ENCODE measurements around the gene FOXL3. TPM values are rescaled to one million over a fixed set of nuclear protein-coding genes. Genes with fewer than 3 reads are reported as not detected.

The FOXL3 gene
- total RNA-seq, 1 experiment from 2014 or later = not detected

DNA sequence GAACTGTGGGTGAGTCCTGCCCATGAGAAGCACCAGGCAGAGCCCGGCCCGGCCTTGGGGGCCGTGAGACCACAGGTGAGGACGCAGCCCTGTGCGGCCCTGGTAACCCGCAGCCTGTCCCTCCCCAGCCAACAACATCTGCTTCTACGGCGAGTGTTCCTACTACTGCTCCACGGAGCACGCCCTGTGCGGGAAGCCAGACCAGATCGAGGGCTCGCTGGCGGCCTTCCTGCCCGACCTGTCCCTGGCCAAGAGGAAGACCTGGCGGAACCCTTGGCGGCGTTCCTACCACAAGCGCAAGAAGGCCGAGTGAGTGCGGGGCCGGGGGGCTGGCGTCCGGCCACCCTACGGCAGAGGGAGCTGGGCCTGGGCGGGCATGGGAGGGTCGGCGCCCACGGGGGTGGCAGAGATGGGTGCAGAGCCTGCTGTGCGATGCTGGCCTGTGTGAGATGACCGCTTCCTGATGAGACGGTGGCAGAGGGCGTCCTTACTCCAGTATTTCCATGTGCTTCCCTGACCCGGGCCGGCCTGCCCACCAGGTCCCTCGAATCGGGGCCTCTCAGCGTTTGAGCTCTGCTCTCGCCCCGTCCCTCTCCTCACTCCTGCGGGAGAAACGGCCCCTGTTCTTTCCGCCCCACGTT is 34.1 kb upstream of the FOXL3 start:
- no peak for DNase-seq
- no peaks in the 10 kb centered on the region for H3K9me3 ChIP-seq (ENCODE audit: insufficient read depth, low read depth)
- no peaks in the 10 kb centered on the region for H3K4me1 ChIP-seq (replicated peaks; ENCODE audit: insufficient read depth)
- H3K79me2 ChIP-seq (ENCODE audit: low read depth) = no peaks in the 10 kb centered on the region
- CTCF ChIA-PET = no interaction called here
- no peaks in the 10 kb centered on the region for H4K20me1 ChIP-seq (ENCODE audit: insufficient read depth)
- no peaks in the 10 kb centered on the region for H3K27me3 ChIP-seq (ENCODE audit: insufficient read depth, low read depth)
- POLR2A ChIA-PET (ENCODE audit: unreplicated experiment) = interaction anchor here (0.6 kb wide), 1 partner anchor 58 kb away, joined by 9 read pairs; no protein-coding TSS in a partner anchor
- no peak overlapping the region for H3K4me3 ChIP-seq
- BruUV-seq (replicated peaks) = no TSS peak
- H3K9me2 ChIP-seq (ENCODE audit: insufficient read depth) = no peaks in the 10 kb centered on the region
- H2AFZ ChIP-seq = no peak overlapping the region
- H3F3A ChIP-seq (ENCODE audit: insufficient read depth, low read depth) = no peaks in the 10 kb centered on the region
- H3K36me3 ChIP-seq (ENCODE audit: low read depth) = no peaks in the 10 kb centered on the region
- no peak overlapping the region for H3K4me2 ChIP-seq
- intact Hi-C loops (cut with micrococcal nuclease; ENCODE audit: unreplicated experiment) = no loop called here
- TF ChIP-seq EZH2 (IDR thresholded peaks at IDR 0.05; ENCODE audit: low read depth) = no peak
- TF ChIP-seq, protein P1, sequence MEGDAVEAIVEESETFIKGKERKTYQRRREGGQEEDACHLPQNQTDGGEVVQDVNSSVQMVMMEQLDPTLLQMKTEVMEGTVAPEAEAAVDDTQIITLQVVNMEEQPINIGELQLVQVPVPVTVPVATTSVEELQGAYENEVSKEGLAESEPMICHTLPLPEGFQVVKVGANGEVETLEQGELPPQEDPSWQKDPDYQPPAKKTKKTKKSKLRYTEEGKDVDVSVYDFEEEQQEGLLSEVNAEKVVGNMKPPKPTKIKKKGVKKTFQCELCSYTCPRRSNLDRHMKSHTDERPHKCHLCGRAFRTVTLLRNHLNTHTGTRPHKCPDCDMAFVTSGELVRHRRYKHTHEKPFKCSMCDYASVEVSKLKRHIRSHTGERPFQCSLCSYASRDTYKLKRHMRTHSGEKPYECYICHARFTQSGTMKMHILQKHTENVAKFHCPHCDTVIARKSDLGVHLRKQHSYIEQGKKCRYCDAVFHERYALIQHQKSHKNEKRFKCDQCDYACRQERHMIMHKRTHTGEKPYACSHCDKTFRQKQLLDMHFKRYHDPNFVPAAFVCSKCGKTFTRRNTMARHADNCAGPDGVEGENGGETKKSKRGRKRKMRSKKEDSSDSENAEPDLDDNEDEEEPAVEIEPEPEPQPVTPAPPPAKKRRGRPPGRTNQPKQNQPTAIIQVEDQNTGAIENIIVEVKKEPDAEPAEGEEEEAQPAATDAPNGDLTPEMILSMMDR (conservative IDR thresholded peaks at IDR 0.05) = no peak
- no peak overlapping the region for H3K27ac ChIP-seq

DNA sequence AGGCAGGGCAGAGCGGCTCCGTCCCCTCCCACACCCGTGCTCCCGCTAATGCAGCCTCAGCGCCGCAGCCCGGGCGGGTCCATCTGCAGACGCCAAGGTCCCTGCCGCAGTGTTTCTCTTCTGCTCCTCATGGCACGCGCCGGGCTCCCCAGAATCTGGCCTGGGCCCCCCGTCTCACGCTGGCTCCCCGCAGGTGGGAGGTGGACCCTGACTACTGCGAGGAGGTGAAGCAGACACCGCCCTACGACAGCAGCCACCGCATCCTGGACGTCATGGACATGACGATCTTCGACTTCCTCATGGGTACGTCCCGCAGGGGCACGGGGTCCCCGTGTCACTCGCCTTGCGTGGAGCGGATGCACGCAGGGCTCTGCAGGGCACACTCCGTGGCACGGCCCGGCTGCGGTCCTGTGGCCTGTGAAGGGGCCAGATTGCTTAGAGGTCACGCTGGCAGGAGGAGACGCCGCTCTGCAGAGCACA is 33.5 kb upstream of the FOXL3 start:
- TF ChIP-seq, protein P1 (conservative IDR thresholded peaks at IDR 0.05) = no peak
- no peak for TF ChIP-seq EZH2 (IDR thresholded peaks at IDR 0.05; ENCODE audit: low read depth)
- Histone ChIP-seq H3K79me2 (ENCODE audit: low read depth) (no peaks in the 10 kb centered on the region), H3K4me3 (no peak overlapping the region), H3K36me3 (ENCODE audit: low read depth) (no peaks in the 10 kb centered on the region), H3K4me1 (replicated peaks; ENCODE audit: insufficient read depth) (no peaks in the 10 kb centered on the region), H3K4me2 (no peak overlapping the region), H3K27ac (no peak overlapping the region), H3K9me3 (ENCODE audit: insufficient read depth, low read depth) (peaks cover 5% of the 10 kb centered on the region), H3F3A (ENCODE audit: insufficient read depth, low read depth) (peaks cover 4% of the 10 kb centered on the region; the same call in 1 of the 2 replicates), H2AFZ (no peak overlapping the region), H3K9me2 (ENCODE audit: insufficient read depth) (no peaks in the 10 kb centered on the region), H4K20me1 (ENCODE audit: insufficient read depth) (no peaks in the 10 kb centered on the region), H3K27me3 (ENCODE audit: insufficient read depth, low read depth) (no peaks in the 10 kb centered on the region)
- intact Hi-C loops (cut with micrococcal nuclease; ENCODE audit: unreplicated experiment) = no loop called here
- ChIA-PET CTCF (no interaction called here), POLR2A (ENCODE audit: unreplicated experiment) (no interaction called here)
- no TSS peak for BruUV-seq (replicated peaks)
- no peak for DNase-seq

DNA sequence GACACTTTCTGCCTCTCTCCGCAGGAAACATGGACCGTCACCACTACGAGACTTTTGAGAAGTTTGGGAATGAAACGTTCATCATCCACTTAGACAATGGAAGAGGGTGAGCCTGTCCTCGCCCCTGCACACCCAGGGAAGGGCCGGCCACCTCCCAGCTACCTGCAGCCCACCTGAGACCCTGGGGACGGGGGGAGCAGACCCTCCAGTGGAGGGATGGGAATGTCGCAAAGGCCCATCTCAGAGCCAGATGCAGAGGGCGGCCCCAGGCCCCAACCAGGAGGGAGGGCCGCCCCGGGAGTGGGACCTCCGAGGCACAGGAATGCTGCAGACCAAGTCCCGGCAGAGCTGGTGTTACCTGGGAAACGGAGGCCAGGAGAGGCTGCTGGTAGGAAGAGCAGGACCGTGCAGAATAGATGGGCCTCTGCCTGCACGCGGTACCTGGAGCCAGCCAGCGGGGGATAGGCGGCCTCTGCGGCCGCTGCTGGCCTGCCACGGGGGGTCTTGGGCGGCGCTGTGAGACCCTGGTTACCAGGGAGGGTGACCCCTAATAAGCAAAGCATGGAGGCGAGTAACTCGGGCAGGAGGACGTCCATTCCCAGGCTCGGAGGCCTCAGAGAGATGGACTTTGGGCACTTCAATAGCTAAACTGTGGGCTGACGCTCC is 32.9 kb upstream of the FOXL3 start:
- intact Hi-C loops (cut with micrococcal nuclease; ENCODE audit: unreplicated experiment) = no loop called here
- no peaks in the 10 kb centered on the region for H3K27me3 ChIP-seq (ENCODE audit: insufficient read depth, low read depth)
- TF ChIP-seq, protein P1 (conservative IDR thresholded peaks at IDR 0.05) = no peak
- TF ChIP-seq EZH2 (IDR thresholded peaks at IDR 0.05; ENCODE audit: low read depth) = no peak
- no peaks in the 10 kb centered on the region for H4K20me1 ChIP-seq (ENCODE audit: insufficient read depth)
- no peak overlapping the region for H3K27ac ChIP-seq
- DNase-seq = no peak
- CTCF ChIA-PET = no interaction called here
- H2AFZ ChIP-seq = no peak overlapping the region
- BruUV-seq (replicated peaks) = no TSS peak
- no peaks in the 10 kb centered on the region for H3K36me3 ChIP-seq (ENCODE audit: low read depth)
- H3K79me2 ChIP-seq (ENCODE audit: low read depth) = no peaks in the 10 kb centered on the region
- H3K9me3 ChIP-seq (ENCODE audit: insufficient read depth, low read depth) = peaks cover 10% of the 10 kb centered on the region
- no peaks in the 10 kb centered on the region for H3K4me1 ChIP-seq (replicated peaks; ENCODE audit: insufficient read depth)
- H3K4me3 ChIP-seq = no peak overlapping the region
- no peak overlapping the region for H3K4me2 ChIP-seq
- H3F3A ChIP-seq (ENCODE audit: insufficient read depth, low read depth) = peaks cover 10% of the 10 kb centered on the region
- POLR2A ChIA-PET (ENCODE audit: unreplicated experiment) = no interaction called here
- no peaks in the 10 kb centered on the region for H3K9me2 ChIP-seq (ENCODE audit: insufficient read depth)

Measured in PC-9 (cell line).